NCI-H128 (cell line): ENCODE results near the gene ESF1.

Experiments used
- DNase-seq: peaks from one replicate; lab custom pipeline; 2025; ENCODE audit not compliant: unreplicated experiment; lab: John Stamatoyannopoulos, UW

The ESF1 gene

GRCh38 chr20:13684566-13685222 is 100.0 kb downstream of the ESF1 start:
- no peak for DNase-seq

DNA sequence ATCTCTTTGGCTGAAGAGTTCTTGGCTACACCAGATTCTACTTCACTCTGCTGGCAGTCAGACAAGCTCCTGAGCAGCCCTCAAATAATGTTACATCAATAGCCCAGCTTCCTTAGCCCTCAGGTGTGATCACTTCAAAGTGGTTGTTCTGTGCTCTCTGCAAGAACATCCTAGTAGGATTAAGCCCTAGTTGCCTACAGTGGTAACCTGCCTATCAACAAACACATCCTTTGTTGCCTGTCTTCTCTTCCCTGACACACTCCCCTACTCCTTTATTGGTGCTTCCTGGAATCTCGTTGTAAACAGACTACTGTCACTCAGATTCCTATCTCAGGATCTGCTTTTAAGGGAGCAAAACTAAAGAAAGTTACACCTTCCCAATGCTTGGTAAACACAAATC is 100.9 kb downstream of the ESF1 start:
- no peak for DNase-seq

DNA sequence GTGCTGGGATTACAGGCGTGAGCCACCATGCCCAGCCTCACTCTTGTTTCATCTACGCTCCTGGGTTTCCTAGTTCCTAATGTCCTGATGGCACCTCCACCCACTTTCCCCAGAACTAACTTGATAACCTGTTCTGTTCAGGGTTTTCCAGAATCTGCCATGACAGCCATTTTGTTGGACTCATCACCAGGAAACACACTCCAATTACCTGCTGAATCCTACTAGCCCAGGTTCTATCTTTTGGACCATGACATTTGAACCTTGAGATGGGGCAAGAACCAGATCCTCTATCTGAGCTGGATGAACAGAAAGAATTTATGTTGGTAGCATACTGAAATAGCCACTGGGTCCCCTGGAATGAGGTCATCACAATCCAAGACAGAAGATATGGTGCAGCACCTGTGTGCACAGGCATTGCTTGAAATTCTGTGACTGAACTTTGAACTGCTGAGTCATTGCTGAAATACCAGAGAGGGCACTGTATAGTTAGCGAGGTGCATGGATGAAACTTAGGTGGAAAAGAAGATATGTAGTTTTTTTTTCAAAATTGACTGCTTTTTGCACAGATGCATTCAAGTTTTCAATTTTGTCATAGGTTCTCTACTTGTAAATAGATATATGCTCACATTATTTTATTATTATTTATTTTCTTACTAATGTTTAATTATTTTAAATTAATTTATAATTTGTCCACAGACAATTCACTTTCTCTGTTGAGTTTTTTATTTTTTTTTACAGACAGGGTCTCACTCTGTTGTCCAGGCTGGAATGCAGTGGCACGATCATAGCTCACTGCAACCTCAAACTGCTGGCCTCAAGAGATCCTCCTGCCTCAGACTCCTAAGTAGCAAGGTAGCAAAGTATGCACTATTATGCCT is 103.2 kb downstream of the ESF1 start:
- no peak for DNase-seq

DNA sequence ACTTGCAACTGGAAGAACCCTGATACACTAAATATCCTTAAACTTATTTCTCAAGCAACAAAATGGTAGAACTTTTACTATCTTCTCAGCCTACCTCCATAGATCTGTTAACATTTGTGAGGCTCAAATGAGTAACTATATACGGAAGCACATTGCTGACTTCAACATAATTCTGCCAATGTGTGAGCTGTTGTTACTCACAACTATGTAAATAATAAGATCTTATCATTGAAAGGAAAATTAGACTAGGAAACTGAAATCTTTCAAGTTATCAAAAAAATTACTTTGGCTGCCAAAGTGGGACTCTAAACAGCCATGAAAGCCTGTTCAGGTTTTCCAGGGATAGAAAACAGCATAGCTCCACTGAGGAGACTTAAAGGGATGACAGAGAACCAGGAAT is 105.8 kb downstream of the ESF1 start:
- DNase-seq: no peak

GRCh38 chr20:13677241-13677640 is 107.5 kb downstream of the ESF1 start:
- no peak for DNase-seq

DNA sequence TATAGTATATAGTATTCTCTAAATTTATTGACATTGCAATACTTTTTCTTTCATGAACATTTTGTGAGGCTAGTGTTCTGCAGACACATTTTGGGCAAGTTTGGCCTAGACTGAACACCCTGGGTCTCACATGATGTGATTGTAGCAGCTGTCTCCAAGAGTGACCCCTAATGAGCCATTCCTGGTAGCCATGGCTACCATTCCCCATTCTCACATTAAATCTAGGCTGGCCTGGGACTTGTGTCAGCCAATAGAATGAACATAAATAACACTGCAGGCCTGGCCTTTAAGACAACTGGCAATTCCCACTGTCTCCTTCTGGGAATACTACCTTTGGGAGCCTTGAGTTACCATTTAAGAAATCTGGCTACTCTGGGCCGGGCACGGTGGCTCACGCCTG is 108.0 kb downstream of the ESF1 start:
- DNase-seq: no peak

DNA sequence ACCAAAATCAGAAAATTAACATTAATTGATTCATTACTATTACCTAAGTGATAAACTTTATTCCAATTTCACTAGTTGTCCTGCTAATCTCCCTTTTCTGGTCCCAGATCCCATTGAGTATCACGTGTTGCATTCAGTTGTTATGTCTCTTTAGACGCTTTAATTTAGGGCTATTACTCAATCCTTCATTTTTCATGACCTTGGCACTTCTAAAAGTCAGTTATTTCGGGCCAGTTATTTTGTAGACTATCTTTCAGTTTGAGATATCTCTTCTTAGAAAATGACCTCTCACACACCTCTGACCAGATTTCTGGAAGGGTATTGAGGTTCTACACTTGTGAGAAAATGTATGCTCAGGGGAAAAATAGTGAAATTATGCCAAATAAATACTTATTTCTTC is 112.0 kb downstream of the ESF1 start:
- no peak for DNase-seq

DNA sequence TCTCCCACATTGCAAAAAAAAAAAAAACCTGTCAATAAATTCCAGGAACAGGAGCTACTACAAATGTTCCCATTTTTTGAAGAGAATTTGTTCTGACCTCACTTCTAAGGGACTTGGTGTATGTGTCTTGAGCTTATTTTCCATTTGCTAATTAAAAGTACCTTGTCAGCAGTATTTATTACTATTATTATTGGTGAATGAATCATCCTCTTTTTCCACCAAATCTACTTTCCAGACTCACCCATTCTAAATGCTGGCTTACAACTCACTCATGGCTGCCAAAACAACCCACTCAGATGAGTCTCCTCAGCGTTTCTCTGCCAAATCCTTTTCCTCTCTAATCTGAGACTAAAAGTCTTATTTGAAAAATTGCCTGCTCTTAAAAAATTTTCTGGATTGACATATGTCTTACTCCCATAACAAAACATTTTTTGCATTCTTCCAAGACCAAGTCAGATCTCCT is 112.8 kb downstream of the ESF1 start:
- DNase-seq: no peak

- DNase-seq: no peak
Observed at GRCh38 chr20:13671512-13671911, 113.2 kb downstream of the ESF1 start.

GRCh38 chr20:13670160-13670559 is 114.6 kb downstream of the ESF1 start:
- DNase-seq: no peak

DNA sequence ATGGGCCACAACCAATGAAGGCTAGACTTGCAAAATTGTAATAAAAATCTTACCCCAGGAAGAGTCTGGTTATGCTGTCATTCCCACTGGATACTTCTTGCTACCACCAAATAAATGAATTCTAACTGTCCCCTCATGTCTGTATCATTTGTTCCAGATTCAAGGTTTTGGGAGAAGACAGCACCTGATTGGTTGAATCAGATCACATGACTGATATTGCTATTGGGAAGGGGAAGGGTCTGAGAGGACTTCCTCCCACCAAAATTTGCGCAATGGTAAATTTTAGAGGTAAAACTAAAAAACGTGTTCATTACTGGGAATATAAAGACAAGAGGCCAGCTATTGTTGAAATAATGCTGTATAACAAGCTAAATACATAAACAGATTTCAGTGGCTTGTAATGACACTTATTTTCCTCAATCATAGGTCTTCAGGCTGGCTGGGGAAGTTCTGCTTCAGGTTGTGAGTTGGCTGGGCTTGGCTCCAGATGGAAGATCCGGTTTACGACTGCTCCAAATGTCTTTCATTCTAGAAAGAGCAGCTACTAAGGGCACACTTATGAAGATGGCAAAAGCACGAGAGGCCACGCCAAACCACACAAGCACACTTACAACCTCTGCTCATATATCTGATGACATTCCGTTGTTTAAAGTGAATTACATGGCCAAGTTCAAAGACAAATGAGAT is 118.9 kb downstream of the ESF1 start:
- no peak for DNase-seq
